ENCODE results near the gene ZDHHC19.
A peak's percentile ranks its signal among the peaks of the same experiment; 100 is the strongest.

GRCh38 chr3:196198771-196199753 lies 12.1 kb downstream of the ZDHHC19 start:
- TF ChIP-seq, protein P1, sequence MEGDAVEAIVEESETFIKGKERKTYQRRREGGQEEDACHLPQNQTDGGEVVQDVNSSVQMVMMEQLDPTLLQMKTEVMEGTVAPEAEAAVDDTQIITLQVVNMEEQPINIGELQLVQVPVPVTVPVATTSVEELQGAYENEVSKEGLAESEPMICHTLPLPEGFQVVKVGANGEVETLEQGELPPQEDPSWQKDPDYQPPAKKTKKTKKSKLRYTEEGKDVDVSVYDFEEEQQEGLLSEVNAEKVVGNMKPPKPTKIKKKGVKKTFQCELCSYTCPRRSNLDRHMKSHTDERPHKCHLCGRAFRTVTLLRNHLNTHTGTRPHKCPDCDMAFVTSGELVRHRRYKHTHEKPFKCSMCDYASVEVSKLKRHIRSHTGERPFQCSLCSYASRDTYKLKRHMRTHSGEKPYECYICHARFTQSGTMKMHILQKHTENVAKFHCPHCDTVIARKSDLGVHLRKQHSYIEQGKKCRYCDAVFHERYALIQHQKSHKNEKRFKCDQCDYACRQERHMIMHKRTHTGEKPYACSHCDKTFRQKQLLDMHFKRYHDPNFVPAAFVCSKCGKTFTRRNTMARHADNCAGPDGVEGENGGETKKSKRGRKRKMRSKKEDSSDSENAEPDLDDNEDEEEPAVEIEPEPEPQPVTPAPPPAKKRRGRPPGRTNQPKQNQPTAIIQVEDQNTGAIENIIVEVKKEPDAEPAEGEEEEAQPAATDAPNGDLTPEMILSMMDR (IDR thresholded peaks at IDR 0.05; ENCODE audit: low read length) = peak; percentile 32
- TF ChIP-seq EZH2 (optimal IDR thresholded peaks at IDR 0.05; ENCODE audit: low read depth, low read length) (no peak), EZH2phosphoT487 (IDR thresholded peaks at IDR 0.05; ENCODE audit: low read length) (no peak)
